ENCODE results near the gene CCDC80.

GRCh38 chr3:112579232-112579631 lies 61.7 kb downstream of the CCDC80 start:
- no peak for TF ChIP-seq CTCF (IDR thresholded peaks at IDR 0.05)
- no peak for TF ChIP-seq POLR2AphosphoS5 (IDR thresholded peaks at IDR 0.05)
- no peak for TF ChIP-seq POLR2A (IDR thresholded peaks at IDR 0.05)
- TF ChIP-seq EP300 (IDR thresholded peaks at IDR 0.05) = no peak

Measured in suprapubic skin (tissue), 4 donors.